ENCODE results near the gene TEAD2. TPM values are rescaled to one million over a fixed set of nuclear protein-coding genes. Genes with fewer than 3 reads are reported as not detected.

Gene TEAD2
- total and polyA plus RNA-seq, 9 of the 15 experiments (the other 6 are each of a cell fraction or from before 2014, with no cell fraction given), result 1.6 to 27.0 (median 13.9) TPM

DNA sequence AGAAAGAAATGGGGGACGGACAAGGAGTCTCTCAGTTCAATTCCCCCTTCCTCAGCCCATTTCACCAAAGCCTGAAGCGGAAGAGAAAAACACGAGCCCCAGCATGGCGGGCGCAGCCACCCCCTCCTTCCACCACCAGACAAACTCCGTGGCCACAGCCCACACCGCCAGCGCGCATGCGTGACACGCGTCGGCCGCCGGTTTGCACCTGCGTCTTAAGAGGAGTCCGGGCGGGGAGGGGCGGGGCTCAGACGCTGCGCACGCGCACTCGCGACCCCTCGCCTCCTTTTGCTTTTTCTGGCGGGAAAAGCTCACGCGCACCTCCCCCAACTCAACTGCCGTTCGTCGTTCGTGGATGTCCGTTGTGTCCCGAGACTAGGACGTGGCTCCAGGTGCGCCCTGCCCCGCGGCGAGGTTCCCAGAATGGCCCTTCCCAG lies 25.7 kb upstream of the TEAD2 start, which contains the start of gene KASH5 (continued):
- TF ChIP-seq DMBX1 (CRISPR knock-in tag; IDR thresholded peaks at IDR 0.05; ENCODE audit: borderline replicate concordance) (no peak), AFF1 (IDR thresholded peaks at IDR 0.05; ENCODE audit: low read depth in 1 of 2, partially characterized antibody in 2 of 2) (no peak), CTBP1 (IDR thresholded peaks at IDR 0.05; ENCODE audit: borderline replicate concordance) (no peak), MYBL2 (IDR thresholded peaks at IDR 0.05; ENCODE audit: low read depth) (peak; percentile 64; the same call in 1 of the 2 replicates), MYBL2 (CRISPR knock-in tag; IDR thresholded peaks at IDR 0.05; ENCODE audit: borderline replicate concordance) (no peak), ZNF316 (IDR thresholded peaks at IDR 0.05) (no peak), FOXK2 (conservative IDR thresholded peaks at IDR 0.05 in 1 of 2, IDR thresholded peaks at IDR 0.05 in 1 of 2; ENCODE audit: low read depth in 2 of 2) (no peak), NCOA4 (IDR thresholded peaks at IDR 0.05; ENCODE audit: partially characterized antibody) (no peak), ZNF174 (CRISPR knock-in tag; IDR thresholded peaks at IDR 0.05) (no peak), NFIX (CRISPR knock-in tag; IDR thresholded peaks at IDR 0.05; ENCODE audit: low read depth) (no peak), YY1 (IDR thresholded peaks at IDR 0.05; ENCODE audit: borderline replicate concordance in 1 of 3, control insufficient read depth in 1 of 3, extremely low read depth in 1 of 3, insufficient read depth in 3 of 3, insufficient read length in 1 of 3, insufficient replicate concordance in 2 of 3, low read depth in 1 of 3, low read length in 2 of 3) (peak; percentile 6 to 72 (median 36)), MBD2 (IDR thresholded peaks at IDR 0.05; ENCODE audit: borderline replicate concordance, low read depth) (no peak), ERF (CRISPR knock-in tag; IDR thresholded peaks at IDR 0.05) (no peak), KLF10 (CRISPR knock-in tag; IDR thresholded peaks at IDR 0.05) (no peak)
- TF ChIP-seq, protein P1, sequence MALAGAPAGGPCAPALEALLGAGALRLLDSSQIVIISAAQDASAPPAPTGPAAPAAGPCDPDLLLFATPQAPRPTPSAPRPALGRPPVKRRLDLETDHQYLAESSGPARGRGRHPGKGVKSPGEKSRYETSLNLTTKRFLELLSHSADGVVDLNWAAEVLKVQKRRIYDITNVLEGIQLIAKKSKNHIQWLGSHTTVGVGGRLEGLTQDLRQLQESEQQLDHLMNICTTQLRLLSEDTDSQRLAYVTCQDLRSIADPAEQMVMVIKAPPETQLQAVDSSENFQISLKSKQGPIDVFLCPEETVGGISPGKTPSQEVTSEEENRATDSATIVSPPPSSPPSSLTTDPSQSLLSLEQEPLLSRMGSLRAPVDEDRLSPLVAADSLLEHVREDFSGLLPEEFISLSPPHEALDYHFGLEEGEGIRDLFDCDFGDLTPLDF (CRISPR knock-in tag; IDR thresholded peaks at IDR 0.05), result 0 out of 2 replicates have a peak, but pooled peaks have one; percentile 29
- TF ChIP-seq, protein P2, sequence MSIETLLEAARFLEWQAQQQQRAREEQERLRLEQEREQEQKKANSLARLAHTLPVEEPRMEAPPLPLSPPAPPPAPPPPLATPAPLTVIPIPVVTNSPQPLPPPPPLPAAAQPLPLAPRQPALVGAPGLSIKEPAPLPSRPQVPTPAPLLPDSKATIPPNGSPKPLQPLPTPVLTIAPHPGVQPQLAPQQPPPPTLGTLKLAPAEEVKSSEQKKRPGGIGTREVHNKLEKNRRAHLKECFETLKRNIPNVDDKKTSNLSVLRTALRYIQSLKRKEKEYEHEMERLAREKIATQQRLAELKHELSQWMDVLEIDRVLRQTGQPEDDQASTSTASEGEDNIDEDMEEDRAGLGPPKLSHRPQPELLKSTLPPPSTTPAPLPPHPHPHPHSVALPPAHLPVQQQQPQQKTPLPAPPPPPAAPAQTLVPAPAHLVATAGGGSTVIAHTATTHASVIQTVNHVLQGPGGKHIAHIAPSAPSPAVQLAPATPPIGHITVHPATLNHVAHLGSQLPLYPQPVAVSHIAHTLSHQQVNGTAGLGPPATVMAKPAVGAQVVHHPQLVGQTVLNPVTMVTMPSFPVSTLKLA (conservative IDR thresholded peaks at IDR 0.05), result 0 out of 4 replicates have a peak, but pooled peaks of 1 of the 2 experiments have one; percentile 15
- TF ChIP-seq, protein P3, sequence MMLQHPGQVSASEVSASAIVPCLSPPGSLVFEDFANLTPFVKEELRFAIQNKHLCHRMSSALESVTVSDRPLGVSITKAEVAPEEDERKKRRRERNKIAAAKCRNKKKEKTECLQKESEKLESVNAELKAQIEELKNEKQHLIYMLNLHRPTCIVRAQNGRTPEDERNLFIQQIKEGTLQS (IDR thresholded peaks at IDR 0.05), result peak; percentile 29; the same call in 1 of the 2 replicates
- TF ChIP-seq, protein P3 (CRISPR knock-in tag; conservative IDR thresholded peaks at IDR 0.05), result no peak
- TF ChIP-seq, protein P4, sequence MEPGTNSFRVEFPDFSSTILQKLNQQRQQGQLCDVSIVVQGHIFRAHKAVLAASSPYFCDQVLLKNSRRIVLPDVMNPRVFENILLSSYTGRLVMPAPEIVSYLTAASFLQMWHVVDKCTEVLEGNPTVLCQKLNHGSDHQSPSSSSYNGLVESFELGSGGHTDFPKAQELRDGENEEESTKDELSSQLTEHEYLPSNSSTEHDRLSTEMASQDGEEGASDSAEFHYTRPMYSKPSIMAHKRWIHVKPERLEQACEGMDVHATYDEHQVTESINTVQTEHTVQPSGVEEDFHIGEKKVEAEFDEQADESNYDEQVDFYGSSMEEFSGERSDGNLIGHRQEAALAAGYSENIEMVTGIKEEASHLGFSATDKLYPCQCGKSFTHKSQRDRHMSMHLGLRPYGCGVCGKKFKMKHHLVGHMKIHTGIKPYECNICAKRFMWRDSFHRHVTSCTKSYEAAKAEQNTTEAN (CRISPR knock-in tag; IDR thresholded peaks at IDR 0.05), result no peak

Measured in K562 (cell line).